GM18520 (cell line): ENCODE results near the gene LGSN.
"Not testable (repeated sequence)": the region's sequence is repeated elsewhere in the genome, so short reads cannot be mapped to it uniquely, and the experiment has no call there.

ENCODE experiments used
- ATAC-seq: cut with Tn5 transposase; IDR thresholded peaks from one replicate; pipeline ENCODE4 v1.9.1; 2021; ENCODE audit not compliant: unreplicated experiment

LGSN gene

DNA sequence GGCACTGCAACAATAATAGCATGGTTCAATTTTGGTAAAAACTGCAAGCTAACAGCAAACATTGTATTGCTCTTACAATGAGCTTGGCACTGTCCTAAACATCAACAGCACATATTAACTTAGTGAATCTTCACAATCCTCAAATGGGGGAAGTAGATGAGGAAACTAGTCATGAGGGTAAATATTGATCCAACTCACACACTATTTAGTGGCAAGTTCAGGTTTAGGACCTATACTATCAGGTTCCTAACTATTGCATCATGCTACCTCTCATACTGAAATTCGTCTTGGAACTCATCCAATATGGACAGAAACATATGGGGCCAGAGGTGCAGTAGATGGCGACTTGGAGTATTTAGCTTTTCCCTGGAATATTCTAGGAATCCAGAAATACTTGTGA lies 74.4 kb downstream of the LGSN start:
- no peak for ATAC-seq

DNA sequence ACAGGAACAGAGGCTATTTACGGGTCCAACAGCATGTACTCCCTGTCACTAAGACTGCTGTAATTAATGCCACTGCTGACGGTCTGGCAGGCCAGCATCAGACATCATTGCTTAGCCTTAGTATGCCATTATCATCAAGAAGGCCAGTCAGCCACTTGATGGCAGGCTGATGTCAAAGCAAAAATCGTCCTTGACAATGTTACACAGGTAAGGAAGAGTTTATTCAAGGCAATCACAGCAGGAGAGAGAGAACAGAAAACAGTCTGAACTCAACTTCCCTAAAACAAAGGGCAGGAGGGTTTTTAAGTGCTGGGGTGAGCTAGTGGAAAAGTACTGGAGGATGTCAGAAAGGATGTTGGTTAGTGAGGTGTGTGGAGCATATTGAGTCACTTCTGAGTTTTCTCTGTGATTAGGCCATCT lies 83.4 kb downstream of the LGSN start:
- no peak for ATAC-seq

DNA sequence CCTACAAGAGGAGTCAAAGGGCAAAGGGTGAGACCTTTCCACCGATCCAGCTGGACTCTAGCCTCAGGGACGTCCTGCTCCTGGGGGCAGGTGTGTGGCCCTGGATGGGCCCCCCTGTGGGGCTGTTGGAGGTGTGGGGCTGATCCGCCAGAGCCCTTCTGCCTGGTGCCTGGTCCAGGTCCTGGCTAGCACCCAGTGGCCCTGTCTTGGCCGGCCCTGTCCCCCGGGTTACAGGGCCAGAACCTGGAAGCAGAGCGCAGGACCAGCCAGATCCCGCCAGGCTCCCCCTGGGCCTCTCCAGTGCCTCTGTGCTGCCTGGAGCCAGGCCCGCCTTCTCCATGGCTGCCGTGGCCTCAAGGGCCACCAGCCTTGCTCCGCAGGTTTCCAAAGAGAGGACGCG lies 89.3 kb downstream of the LGSN start:
- ATAC-seq, result not testable (repeated sequence)

DNA sequence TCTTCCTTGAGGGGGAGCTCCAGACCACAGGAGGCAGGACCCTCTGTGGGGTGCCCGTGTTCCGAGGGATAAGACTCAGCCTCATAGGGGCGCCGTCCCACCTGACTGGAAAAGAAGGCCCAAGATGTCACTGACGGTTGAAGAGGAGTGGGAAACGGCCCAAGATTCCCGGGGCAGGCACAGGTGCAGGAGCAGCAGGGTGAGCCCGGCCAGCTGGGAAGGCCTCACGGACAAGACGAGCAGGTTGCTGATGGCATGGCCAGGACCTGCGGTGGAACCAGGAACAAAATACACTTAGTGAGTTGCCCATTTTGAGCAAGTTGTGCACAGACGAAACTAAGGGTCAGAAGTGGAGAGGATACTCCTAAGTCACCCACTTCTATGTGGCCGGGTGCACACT lies 89.8 kb downstream of the LGSN start:
- not testable (repeated sequence) for ATAC-seq

DNA sequence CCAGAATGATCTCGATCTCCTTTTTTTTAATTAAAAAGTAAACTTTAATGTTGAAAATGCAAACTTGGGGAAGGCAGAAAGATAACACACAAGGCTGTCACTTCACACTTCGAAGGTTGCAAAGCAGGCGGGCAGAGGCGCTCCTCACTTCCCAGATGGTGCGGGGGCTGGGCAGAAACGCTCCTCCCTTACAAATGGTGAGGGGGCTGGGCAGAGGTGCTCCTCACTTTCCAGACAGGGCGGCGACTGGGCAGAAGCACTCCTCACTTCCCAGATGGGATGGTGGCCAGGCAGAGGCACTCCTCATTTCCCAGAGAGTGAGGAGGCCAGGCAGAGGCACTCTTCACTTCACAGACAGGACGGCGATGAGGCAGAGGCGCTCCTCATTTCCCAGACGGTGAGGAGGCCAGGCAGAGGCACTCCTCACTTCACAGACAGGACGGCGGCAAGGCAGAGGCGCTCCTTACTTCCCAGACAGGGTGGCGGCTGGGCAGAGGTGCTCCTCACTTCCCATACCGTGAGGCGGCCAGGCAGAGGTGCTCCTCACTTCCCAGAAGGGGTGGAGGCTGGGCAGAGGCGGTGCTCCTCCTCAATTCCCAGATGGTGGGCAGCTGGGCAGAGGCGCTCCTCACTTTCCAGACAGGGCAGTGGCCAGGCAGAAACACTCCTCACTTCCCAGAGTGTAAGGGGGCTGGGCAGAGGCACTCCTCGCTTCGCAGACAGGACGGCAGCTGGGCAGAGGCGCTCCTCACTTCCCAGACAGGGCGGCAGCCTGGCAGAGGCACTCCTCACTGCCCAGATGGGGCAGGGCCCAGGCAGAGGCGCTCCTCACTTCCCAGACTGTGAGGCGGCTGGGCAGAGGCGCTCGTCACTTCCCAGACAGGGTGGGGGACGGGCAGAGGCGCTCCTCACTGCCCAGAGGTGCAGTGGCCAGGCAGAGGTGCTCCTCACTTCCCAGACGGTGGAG lies 91.6 kb downstream of the LGSN start:
- not testable (repeated sequence) for ATAC-seq

DNA sequence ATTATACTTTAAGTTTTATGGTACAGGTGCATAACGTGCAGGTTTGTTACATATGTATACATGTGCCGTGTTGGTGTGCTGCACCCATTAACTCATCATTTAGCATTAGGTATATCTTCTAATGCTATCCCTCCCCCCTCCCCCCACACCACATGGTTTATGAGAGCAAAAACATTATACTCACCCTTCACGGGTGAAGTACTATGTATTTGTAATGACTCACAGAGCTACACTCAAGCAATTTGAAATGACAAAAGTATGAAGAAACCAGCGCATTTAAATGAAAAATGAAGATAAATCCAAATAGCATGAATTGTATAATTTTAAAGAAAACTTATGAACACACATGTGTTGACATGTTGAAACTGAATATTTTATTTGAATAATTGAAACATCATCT lies 93.8 kb downstream of the LGSN start:
- ATAC-seq, result not testable (repeated sequence)
